Suppressor macrophage treated with lipopolysaccharide for 1 hour (primary cell): Measurements from ENCODE around the gene SEMA4D.
A peak's percentile ranks its signal among the peaks of the same experiment; 100 is the strongest.
"Not testable (repeated sequence)": the region's sequence is repeated elsewhere in the genome, so short reads cannot be mapped to it uniquely, and the experiment has no call there.

Experiments used
- DNase-seq, 3 donors: peaks; one replicate each; pipeline ENCODE4 v3.0.0-alpha.2; 2020 to 2022

Gene SEMA4D

DNA sequence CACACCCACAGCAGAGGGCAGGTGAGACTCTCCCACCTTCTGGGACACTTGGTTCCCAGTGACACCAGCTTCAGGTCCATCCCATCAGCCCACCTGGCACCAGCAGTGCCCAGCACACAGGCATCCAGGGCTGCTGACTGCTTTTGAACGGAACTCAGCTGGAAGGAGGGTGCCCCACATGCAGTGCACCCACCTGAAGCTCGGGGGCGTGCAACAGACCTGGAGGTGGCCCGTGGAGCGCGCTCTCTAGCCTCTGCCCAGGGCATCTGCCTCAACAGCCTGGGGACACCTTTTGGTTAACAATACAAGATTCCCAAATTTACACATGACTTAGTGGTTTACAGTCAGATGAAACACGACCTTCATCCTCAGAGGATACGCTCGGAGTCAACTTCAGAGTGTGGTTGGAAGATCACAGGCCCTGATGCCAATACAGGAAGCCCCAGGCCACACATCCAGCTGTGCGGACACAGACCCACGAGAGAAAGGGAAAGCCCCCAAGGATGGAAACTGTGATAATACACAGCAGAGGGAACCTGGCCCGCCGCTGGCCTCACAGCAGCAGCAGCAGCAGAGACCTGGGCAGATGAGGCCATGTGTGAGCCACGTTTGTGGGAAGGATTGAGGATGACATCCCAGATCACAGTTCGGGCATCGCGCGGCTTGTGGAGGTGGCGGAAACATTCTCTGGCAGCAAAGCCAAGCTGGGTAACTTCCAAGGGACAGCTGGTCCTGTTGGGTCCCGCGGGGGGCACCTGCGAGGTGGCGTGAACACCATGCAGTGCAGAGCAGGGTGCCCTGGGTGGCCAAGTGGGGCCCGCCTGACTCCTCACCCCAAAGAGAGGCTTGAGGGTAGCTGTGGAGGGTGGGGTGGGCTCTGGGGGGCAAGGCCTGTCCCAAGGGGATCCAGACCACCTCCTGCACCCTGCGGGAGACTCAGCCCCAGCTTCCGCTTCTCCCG lies 115.6 kb downstream of the SEMA4D start:
- DNase-seq, result no peak

- DNase-seq, result no peak
Observed at GRCh38 chr9:89381308-89381609, 116.7 kb downstream of the SEMA4D start.

GRCh38 chr9:89380437-89381307 lies 117.2 kb downstream of the SEMA4D start:
- DNase-seq, result no peak

DNA sequence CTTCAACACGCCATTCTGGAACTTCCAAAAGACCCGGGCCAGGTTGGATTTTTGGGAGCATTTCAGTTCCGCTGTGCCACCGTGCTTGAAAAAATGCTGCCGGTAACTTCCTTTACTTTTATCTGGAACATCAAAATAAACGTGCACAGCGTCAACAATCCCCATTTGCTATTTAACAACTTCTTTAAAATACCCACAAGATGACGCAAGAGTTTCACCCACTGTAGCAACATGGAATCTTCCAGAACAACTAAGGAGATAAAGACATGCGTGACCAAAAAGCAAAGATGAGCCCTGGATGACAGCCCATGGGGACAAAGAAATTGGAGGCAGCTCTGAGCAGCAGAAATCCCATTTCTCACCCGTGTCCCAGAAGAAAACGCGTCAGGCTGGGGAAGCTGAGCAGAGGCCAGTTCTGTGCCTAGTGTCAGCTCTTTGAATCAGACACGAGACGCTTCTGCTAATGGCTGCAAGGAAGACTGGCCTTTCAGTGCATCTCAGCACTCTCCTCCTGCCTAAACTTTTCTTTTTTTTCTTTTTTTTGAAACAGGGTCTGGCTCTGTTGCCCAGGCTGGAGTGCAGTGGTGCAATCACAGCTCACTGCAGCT lies 118.3 kb downstream of the SEMA4D start:
- peak; percentile 47 to 76 (median 75) for DNase-seq

GRCh38 chr9:89379031-89379430 lies 118.9 kb downstream of the SEMA4D start:
- no peak for DNase-seq

DNA sequence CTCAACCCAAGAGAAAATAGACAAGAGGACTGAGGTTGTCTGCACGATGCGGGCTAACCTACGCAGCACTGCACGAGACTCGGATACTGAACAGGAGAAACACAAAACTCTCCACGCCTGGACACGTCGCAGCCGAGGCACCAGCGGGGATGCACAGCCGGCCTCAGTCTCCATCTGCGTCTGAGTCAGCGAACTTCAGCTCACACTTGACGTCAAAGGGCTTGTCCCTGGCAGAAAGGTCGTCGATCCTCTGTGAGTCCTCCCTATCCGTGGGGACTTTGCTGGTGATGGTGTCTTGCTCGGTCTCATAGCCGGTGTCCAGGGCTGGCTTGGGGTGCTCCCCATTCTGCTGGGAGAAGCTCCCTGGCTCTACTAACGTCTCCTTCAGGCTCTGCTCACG lies 119.4 kb downstream of the SEMA4D start:
- DNase-seq, result no peak

DNA sequence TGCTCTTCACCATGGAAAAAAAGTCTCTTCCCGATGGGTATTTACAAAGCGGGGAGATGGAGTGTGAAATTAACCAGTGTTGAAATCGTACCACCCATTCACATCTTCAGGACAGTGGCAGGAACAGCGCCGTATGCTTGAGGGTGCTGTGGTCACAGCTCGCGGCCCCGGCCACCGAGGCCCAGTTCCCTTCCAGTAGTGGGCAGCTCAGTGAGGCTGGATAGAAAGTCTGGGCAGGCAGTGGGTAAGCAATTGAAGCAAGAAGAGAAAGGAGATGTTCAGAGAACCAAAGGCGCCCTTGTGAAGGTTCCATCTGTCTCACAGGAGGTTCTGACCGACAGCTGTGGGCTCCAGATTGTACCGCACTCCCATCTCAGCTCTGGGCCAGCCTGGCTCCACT lies 120.5 kb downstream of the SEMA4D start:
- no peak for DNase-seq

- no peak for DNase-seq
Observed at GRCh38 chr9:89376741-89377351, 121.1 kb downstream of the SEMA4D start.

GRCh38 chr9:89376286-89376685 lies 121.6 kb downstream of the SEMA4D start:
- DNase-seq, result no peak

DNA sequence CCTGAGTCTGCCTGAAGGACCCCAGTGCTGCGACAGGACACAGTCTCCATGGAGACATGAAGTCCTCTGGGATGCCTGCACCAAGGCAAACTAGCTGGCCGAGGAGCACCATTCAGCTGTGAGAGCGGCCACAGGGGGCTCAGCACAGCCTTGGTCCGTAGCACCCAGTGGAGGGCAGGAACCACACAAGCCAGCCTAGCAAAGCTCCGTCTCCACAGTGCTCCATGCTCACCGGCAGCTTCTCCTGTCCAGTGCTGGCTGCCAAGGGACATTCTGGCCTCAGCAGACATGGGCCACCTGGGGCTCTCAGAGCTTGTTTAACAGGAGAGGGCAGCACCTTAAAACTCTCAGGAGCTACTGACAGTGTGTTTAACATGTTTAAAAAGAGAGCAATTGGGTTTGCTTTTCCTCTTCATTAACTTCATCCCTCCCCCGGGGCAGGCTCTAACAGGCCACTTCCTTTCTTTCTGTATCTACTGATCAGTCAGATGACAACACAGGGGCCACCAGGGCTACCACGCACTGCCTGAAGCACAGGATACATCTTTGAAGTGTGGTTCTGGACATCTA lies 122.6 kb downstream of the SEMA4D start:
- DNase-seq, result peak; percentile 30 to 56 (median 35)

DNA sequence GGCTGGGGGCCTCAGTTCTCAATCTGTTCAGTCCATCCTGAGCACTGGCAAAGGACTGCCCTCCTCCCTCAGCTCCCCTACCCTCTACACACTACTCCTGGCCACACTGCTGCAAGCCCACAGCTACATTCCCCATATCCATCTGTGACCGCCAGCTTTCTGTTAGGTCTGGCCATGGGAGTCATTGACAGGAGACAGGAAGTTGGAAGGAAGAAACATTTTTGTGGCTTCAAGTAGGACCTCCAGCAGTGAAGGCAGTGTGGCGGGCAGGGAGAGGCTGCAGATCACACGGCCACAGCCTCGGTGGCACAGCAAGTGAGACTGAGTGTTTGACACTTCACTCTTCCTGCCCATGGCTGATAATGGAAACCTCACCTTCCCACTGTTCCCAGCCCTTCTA lies 123.7 kb downstream of the SEMA4D start:
- DNase-seq, result no peak

DNA sequence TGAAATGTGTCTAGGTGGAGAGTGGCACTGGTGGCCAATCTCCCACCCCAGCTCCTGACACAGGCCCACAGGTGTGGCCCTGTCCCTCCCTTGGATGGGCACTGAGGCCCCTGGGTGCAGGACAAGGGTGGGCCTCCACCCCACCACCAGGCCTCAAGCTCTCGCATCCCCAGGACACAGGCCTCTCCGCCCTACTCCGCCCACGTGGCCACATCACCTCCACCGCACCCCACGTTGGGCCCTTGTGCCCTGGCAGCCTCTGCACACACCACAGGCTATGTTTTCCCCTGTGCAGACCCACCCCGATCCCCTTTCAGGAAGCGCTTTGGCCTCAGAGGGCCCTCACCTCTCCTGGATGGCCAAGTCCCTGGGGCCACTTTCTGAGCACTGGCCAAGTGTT lies 124.9 kb downstream of the SEMA4D start:
- no peak for DNase-seq

DNA sequence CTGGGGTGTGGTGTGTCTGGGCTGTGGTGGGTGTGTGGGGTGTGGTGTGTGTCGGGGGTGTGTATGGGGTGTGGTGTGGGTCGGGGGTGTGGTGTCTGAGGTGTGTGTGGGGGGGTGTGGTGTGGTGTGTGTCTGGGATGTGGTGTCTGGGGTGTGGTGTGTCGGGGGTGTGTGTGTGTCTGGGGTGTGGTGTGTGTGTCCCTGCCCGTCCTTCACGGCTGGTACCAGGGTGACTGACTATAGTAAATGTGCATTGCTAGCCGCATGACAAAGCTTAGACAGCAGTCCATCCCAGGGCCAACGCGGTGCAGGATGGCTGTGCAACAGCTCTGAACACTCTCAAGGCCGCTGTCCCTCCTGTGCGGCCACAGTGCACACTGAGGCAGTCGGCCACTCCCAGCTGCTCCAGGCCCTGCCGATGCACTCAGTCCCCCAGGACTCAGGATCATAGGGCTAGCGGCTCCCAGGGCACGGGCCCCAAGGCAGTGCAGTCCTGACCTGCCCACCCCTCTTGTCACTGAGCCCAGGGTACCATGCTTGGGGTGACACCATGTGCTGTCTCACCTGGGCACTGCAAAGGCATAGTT lies 125.6 kb downstream of the SEMA4D start:
- DNase-seq, result no peak

- not testable (repeated sequence) for DNase-seq
Observed at GRCh38 chr9:89371791-89372190, 126.1 kb downstream of the SEMA4D start.

DNA sequence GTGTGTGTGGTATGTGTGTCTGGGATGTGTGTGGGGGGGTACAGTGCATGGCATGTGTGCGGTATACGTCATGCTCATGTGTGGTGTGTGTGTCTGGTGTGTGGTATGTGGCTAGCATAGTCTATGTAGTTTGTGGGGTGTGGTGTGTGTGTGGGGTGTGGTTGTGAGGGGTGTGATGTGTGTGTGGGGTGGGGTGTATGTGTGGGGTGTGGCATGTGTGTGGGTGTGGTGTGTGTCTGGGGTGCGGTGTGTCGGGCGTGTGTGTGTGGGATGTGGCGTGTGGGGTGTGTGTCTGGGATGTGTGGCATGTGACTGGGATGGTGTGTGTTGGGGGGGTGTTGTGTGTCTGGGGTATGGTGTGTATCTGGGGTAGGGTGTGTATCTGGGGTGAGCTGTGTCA lies 127.3 kb downstream of the SEMA4D start:
- DNase-seq, result no peak

DNA sequence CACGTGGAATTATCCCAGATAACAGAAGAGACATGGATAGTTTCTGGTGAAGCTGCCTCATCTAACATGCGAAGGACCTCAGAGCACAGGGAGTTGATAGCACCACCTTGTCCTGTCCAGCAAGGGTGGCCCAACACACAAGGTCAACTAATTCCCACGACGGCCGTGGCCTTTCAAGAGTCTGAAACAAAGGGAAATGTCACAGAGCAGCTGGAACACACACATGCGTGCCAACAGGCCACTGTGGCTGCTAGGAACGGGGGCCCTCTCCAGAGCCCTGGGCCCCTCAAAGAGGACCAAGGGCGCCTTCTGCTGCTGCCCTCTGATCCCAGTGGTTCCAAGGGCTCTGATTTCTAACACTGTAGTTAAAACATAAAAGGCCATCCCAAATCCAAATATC lies 128.9 kb downstream of the SEMA4D start:
- no peak for DNase-seq

- no peak for DNase-seq
Observed at GRCh38 chr9:89368550-89368949, 129.4 kb downstream of the SEMA4D start.

- no peak for DNase-seq
Observed at GRCh38 chr9:89367726-89368437, 130.0 kb downstream of the SEMA4D start.

- no peak for DNase-seq
Observed at GRCh38 chr9:89367281-89367680, 130.6 kb downstream of the SEMA4D start.

DNA sequence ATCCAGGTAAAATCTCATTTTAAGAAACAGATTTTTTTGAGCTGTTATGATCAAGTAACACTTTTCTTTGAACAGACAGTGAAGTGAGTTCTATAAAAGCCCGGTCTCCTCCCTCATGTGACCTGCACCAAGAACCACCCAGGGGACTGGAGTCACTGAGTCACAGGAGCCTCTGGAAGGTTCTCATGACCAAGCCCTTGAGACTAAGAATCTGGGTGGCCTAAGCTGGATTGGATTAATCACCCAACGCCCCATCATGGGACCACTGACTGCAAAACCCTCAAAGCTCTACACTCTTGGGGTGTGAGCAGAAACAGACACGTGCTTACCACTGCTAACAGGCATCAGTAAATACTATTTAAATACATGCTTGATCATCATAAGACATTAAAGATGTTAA lies 131.2 kb downstream of the SEMA4D start:
- peak in 2 of 3 donors; percentile 25 to 39 for DNase-seq

GRCh38 chr9:89365532-89365912 lies 132.4 kb downstream of the SEMA4D start:
- DNase-seq, result no peak
